Right ventricle myocardium superior (tissue), 1 donor: Measurements from ENCODE around the gene CLUH. TPM values are rescaled to one million over a fixed set of nuclear protein-coding genes. Genes with fewer than 3 reads are reported as not detected.

Source experiments
- ATAC-seq: fragments of 200-7000 bp; cut with Tn5 transposase; one replicate; pipeline ENCODE4 v1.9.1; 2020; ENCODE audit warnings: mild to moderate bottlenecking; ENCODE audit not compliant: poor library complexity
- DNase-seq: peaks from one replicate; pipeline ENCODE4 v3.0.0-alpha.2; 2020
- intact Hi-C: fragments of 100-400 bp; cut with DNase I; formaldehyde crosslinking; loops from one replicate; pipeline ENCODE4 v1.11.2; 2022
- total RNA-seq: library from RNA; stranded (reverse); fragmentation: NEBNext Ultra II Directional; extraction: Animal tissue kit (Norgen Biotek cat#: 25700); gene quantifications from one replicate; pipeline ENCODE4 v1.2.1, GENCODE V29; 2021
- donor health status: DM: no; HTN: yes; CAD: no; lungs with severe emphysema.

CLUH gene
- total RNA-seq, 1 donor from 2014 or later, result 175 TPM

DNA sequence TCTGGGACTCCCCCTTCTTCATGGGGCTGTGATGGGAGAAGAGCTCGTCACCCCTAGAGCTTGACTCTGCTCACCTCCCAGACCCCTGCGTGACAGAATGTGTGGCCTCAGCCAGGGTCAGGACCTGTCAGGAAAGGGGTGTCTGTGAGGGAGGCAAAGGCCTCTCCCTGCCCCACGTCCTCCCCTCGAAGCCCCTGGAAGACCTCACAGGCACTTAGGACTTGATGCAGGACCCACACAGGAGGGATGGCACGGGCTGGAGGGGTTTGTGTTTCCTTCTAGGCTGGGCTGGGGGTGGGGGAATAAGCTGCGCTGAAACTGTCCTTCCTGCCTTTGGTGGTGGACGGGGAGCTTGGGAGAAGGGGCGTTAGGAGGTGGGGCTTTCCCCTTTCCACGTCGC is 11.0 kb upstream of the CLUH start:
- intact Hi-C loops, result no loop called here
- no peak for ATAC-seq

DNA sequence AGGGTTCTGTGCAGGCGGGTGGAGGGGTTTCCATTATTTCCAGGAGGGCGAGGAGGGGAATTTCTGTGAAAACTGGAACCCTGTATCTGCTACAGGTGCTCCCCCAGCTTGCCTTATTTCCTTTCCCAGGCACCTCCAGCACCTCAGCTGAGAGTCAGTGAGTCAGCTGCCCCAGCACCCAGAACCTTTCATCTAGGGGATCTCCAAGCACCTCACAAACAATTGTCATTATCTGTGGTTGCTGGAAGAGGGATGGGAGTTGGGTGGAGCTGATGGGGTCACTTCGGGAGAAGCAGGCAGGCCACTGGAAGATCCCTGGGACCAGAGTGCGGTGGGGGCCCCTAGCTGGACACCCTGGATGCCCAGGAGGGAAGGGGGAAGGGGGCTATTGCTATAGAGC is 10.0 kb upstream of the CLUH start:
- intact Hi-C loops, result no loop called here
- DNase-seq, result no peak

More for the DNA sequence above, 11.0 kb upstream of the CLUH start:
- DNase-seq, result no peak

GRCh38 chr17:2719861-2720260 is 8.3 kb upstream of the CLUH start:
- DNase-seq (no peak), ATAC-seq (no peak)
- intact Hi-C loops, result no loop called here

More for the DNA sequence above, 10.0 kb upstream of the CLUH start:
- no peak for ATAC-seq

- DNase-seq, result no peak
- intact Hi-C loops, result no loop called here
Observed at GRCh38 chr17:2718150-2718938, 6.8 kb upstream of the CLUH start.

DNA sequence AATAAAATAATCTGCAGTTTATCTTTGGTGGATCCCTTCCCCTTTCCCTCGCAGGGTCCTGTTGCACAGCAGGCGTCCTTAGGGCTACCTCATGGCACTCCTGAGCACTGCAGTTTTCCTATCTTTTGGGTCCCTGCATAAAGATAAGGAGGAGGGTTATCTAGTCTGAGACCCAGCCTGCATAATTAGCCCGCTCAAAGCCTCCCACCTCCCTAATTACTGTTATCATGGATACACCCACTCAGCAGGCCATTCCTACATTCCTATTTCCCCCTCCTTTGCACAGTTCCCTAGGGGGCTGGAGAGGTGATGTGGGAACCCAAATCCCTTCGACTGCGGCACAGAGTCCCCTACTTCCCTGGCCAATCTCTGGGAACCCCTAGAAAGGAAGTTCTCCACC is 5.1 kb upstream of the CLUH start:
- ATAC-seq (no peak), DNase-seq (no peak)
- intact Hi-C loops, result no loop called here

More at GRCh38 chr17:2718150-2718938, 6.8 kb upstream of the CLUH start:
- no peak for ATAC-seq

- no peak for DNase-seq
- no peak for ATAC-seq
- intact Hi-C loops, result no loop called here
Observed at GRCh38 chr17:2713881-2714280, 2.3 kb upstream of the CLUH start.

DNA sequence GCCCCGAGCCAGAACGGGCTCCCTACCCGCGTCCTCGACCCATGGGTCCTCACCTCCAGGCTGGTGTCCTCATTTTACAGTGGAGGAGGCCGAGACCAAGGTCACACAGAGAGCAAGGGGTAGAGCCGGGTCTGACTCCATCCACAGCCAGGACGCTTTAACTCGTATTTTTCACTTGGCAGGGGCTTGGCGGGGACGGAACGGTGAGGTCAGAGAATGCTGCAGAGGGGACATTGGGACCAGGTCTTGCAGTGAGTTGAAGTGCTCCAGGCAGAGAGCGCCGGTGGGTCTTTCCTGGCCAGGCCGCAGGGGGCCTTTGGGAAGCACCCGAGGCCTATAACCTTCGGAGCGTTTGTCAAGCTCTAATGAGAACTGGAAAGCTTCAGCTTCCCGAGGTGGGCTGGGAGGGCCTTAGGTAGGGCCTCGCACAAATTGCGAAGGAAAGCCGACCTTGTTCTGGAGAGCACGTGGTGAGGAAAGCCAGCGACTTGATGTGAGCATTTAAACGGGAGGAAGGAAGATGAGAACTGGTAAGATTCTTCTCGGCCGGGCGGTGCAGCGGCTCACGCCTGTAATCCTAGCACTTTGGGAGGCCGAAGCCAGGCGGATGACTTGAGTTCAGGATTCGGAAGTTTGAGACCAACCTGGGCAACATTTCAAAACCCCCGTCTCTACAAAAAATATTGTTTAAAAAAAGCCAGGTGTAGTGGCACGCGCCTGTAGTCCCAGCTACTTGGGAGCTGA is 908 bp upstream of the CLUH start:
- intact Hi-C loops, result no loop called here
- DNase-seq, result no peak
- ATAC-seq, result peak; percentile 4

- ATAC-seq (no peak), DNase-seq (peak; percentile 47)
- intact Hi-C loops, result no loop called here
Observed at GRCh38 chr17:2710803-2711607, 559 bp downstream of the CLUH start.

DNA sequence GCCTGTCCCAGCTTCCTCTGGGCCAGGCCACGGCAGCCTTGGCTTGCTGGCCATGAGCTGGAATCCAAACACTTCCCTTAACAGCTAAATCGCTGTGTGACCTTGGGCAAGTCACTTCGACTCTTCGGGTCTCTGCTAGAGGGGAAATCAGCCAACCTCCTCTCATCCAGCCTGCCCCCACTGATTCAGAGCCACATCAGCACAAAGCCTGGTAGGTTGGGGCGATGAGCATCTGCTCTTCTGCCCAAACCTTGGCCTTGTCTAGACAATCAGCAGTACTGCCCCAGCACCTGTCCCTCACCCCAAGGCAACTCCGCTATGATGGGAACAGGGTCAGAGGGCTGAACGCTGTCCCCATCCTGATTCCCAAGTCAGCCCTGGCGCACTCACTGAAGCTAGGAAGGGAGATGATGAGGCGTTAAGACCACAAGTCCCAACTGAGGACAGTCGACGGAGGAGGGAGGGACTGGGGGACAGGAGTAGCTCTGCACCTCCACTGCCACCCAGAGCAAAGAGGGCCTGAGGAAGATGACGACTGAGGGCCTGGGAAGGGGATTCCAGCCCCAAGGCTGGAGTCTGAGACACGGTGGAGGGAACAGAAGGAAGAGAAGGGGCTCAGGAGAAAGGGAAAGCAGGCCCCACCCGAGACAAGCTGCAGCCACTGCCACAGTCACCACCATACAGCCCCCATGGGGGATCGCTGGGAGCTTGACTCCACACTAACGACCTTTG is 1.3 kb downstream of the CLUH start:
- DNase-seq (no peak), ATAC-seq (no peak)
- intact Hi-C loops, result no loop called here

- peak; percentile 61 for DNase-seq
Observed at GRCh38 chr17:2709183-2709661, 2.3 kb downstream of the CLUH start.

DNA sequence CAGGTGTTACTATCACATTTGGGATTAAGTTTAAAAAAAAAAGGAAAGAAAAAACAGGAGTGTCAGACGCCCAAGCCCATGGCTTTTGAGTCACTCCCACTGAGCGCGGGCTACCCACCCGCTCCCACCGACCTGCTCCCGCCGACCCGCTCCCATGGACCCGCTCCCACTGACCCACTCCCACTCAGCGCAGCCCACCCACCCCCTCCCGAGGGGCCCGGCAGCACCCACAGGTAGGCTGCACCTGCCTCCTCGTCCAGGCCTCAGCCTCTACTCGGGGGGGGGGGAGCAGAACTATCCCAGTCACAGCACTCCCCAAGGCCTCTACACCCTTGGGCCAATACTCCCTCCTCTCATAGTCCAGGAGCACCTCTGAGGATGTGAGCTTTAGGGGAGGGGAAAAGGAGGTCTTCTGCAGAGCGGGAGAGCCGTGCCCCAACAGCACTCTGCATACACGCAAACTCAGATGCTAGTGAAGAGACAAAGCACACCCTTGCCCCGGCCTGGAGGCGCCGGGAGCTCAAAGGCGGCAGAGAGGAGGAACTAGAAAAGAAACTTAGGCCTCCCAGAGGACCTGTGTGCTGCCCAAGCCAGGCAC is 2.9 kb downstream of the CLUH start:
- no peak for ATAC-seq
- intact Hi-C loops, result no loop called here
- no peak for DNase-seq

More at GRCh38 chr17:2709183-2709661, 2.3 kb downstream of the CLUH start:
- ATAC-seq, result no peak
- intact Hi-C loops, result no loop called here

- intact Hi-C loops, result no loop called here
Observed at GRCh38 chr17:2707721-2708584, 3.6 kb downstream of the CLUH start.

GRCh38 chr17:2706911-2707510 is 4.6 kb downstream of the CLUH start:
- peak; percentile 52 for DNase-seq
- intact Hi-C loops, result no loop called here
- peak; percentile 26 for ATAC-seq

More at GRCh38 chr17:2707721-2708584, 3.6 kb downstream of the CLUH start:
- peak; percentile 88 for DNase-seq
- ATAC-seq, result peak; percentile 56

- ATAC-seq (no peak), DNase-seq (peak; percentile 39)
- intact Hi-C loops, result no loop called here
Observed at GRCh38 chr17:2705888-2706795, 5.4 kb downstream of the CLUH start.

DNA sequence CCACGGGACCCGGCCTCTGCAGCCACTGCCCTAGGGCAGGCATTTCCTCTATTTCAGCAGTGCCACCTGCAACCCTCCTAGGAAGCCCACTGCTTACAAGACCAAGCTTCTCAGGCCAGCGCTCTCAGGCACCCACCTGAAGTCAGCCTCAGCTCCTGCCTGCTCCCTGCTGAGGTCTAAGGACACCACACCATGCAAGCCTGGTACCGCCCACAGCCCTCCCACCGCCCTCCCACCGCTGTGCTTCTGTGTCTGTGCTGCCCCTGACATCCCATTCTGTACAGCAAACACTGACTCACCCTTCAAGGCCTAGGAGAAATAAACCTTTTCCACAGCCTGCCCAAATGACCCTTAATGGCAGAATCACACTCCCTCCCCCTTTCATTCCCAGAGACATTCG is 6.3 kb downstream of the CLUH start:
- intact Hi-C loops, result no loop called here
- no peak for ATAC-seq
- peak; percentile 42 for DNase-seq

- DNase-seq, result peak; percentile 33
- ATAC-seq, result no peak
- intact Hi-C loops, result no loop called here
Observed at GRCh38 chr17:2704890-2705248, 6.7 kb downstream of the CLUH start.
